Peyer's patch (tissue), 4 donors: ENCODE data around the gene BST1. TPM values are rescaled to one million over a fixed set of nuclear protein-coding genes. Genes with fewer than 3 reads are reported as not detected.
A peak's percentile ranks its signal among the peaks of the same experiment; 100 is the strongest.

Source experiments
- DNase-seq, 3 donors: peaks; one replicate each; pipeline ENCODE4 v3.0.0-alpha.2; 2017 to 2019
- H3K27ac ChIP-seq, 4 donors: fragments of 200-600 bp; sonication (generic); one replicate each; pipeline ENCODE4 v1.5.1; 2016 to 2019
- H3K27me3 ChIP-seq, 2 donors: fragments of 200-600 bp; sonication (generic); one replicate each; pipeline ENCODE4 v1.5.1; 2019
- H3K36me3 ChIP-seq, 3 donors: fragments of 200-600 bp; sonication (generic); one replicate each; pipeline ENCODE4 v1.5.1; 2016 to 2019
- H3K4me1 ChIP-seq, 4 donors: fragments of 200-600 bp; sonication (generic); one replicate each; pipeline ENCODE4 v1.5.1; 2016 to 2019
- H3K4me3 ChIP-seq, 4 donors: fragments of 200-600 bp; sonication (generic); 1 replicate in 3 of 4; 2 replicates in 1 of 4; pipeline ENCODE4 v1.5.1; 2016 to 2019; ENCODE audit warnings: mild to moderate bottlenecking in 1 of 4
- H3K9me3 ChIP-seq, 4 donors: fragments of 200-600 bp; sonication (generic); one replicate each; pipeline ENCODE4 v1.5.1; 2016 to 2019; ENCODE audit warnings: mild to moderate bottlenecking in 1 of 4
- CTCF ChIP-seq, 6 experiments: fragments of 450-650 bp in 4 of 6; fragments of 200-600 bp in 2 of 6; sonication (generic) in 1 of 6; IDR thresholded peaks; one replicate each; pipeline ENCODE4 v1.5.1; 2017 to 2019; ENCODE audit warnings: antibody characterized with exemption in 6 of 6, mild to moderate bottlenecking in 3 of 6, moderate library complexity in 1 of 6
- POLR2A ChIP-seq, 2 donors: fragments of 450-650 bp; IDR thresholded peaks; one replicate each; pipeline ENCODE4 v1.5.1; 2017; ENCODE audit warnings: antibody characterized with exemption in 2 of 2, mild to moderate bottlenecking in 2 of 2, moderate library complexity in 2 of 2
- total RNA-seq, 4 donors: library from RNA; depleted of rRNA; stranded (reverse); fragments of >200 nt; gene quantifications; one replicate each; pipeline ENCODE4 v1.1.0, GENCODE V29; 2016

Gene BST1
- total RNA-seq, 4 donors from 2014 or later, result 7.4 to 62.5 (median 40.2) TPM

DNA sequence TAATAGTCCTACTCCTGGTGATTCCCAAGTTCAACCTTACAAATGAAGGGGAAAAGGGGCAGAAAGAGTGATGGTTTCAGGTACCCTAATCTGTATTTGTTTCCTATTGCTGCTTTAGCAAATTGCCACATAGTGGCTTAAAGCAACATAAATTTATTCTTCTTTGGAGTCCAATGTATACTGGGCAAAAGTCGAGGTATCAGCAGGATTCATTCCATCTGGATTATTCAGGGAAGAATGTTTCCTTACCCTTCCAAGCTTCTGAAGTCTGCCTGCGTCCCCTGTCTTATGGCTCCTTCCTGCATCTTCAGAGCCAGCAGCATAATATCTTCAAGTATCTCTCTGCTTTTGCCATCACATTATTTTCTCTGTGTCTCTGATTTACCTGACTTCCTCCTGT, 10.3 kb upstream of the BST1 start:
- TF ChIP-seq POLR2A (IDR thresholded peaks at IDR 0.05), result no peak
- TF ChIP-seq CTCF (IDR thresholded peaks at IDR 0.05), result no peak
- Histone ChIP-seq H3K27me3 (no peaks in the 10 kb centered on the region), H3K4me3 (no peak overlapping the region), H3K4me1 (no peaks in the 10 kb centered on the region), H3K27ac (no peak overlapping the region), H3K36me3 (peaks cover 0 to 4% (median 0%) of the 10 kb centered on the region in 3 donors), H3K9me3 (no peaks in the 10 kb centered on the region)
- no peak for DNase-seq

- no peak for DNase-seq
These were observed 8.4 kb upstream of the BST1 start for GRCh38 chr4:15694431-15694830.

DNA sequence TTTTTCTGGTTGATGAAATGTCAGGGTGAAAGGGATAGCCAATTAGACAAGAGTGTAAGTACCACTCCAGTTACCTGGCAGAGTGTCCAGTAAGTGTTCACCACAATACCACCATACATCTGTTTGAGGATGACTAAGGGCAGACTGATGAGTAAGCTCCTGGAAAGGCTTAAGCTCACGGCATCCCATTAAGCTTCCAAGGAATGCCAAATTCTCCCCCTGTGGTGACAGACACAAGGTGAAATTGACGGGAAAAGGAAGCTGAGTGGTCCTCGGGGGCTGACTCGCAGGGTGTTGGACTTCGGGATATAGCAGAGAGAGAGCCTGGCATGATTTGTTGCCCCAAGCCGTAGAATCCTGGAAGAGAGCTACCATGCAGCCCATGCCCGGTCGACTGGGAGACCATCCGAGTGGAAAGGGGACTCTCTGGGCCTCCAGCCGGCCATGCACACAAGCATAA, 7.6 kb upstream of the BST1 start:
- Histone ChIP-seq H3K27ac (no peak overlapping the region), H3K4me1 (no peaks in the 10 kb centered on the region), H3K27me3 (no peaks in the 10 kb centered on the region), H3K4me3 (no peak overlapping the region), H3K36me3 (no peaks in the 10 kb centered on the region), H3K9me3 (no peaks in the 10 kb centered on the region)
- no peak for DNase-seq
- TF ChIP-seq CTCF (IDR thresholded peaks at IDR 0.05) (no peak), POLR2A (IDR thresholded peaks at IDR 0.05) (no peak)

More at GRCh38 chr4:15694431-15694830, 8.4 kb upstream of the BST1 start:
- Histone ChIP-seq H3K27me3 (no peaks in the 10 kb centered on the region), H3K27ac (no peak overlapping the region), H3K9me3 (no peaks in the 10 kb centered on the region), H3K4me3 (no peak overlapping the region), H3K4me1 (no peaks in the 10 kb centered on the region), H3K36me3 (no peaks in the 10 kb centered on the region)
- TF ChIP-seq POLR2A (IDR thresholded peaks at IDR 0.05) (no peak), CTCF (IDR thresholded peaks at IDR 0.05) (no peak)

GRCh38 chr4:15695729-15696128, 7.1 kb upstream of the BST1 start:
- no peak overlapping the region for H3K4me3 ChIP-seq
- no peaks in the 10 kb centered on the region for H3K27me3 ChIP-seq
- no peak for TF ChIP-seq POLR2A (IDR thresholded peaks at IDR 0.05)
- no peak for DNase-seq
- no peaks in the 10 kb centered on the region for H3K4me1 ChIP-seq
- no peaks in the 10 kb centered on the region for H3K36me3 ChIP-seq
- H3K27ac ChIP-seq, result no peak overlapping the region
- no peaks in the 10 kb centered on the region for H3K9me3 ChIP-seq

- no peak overlapping the region for H3K4me3 ChIP-seq
- H3K9me3 ChIP-seq, result no peaks in the 10 kb centered on the region
- no peak for DNase-seq
- TF ChIP-seq POLR2A (IDR thresholded peaks at IDR 0.05) (no peak), CTCF (IDR thresholded peaks at IDR 0.05) (no peak)
- H3K27ac ChIP-seq, result no peak overlapping the region
- no peaks in the 10 kb centered on the region for H3K27me3 ChIP-seq
- H3K36me3 ChIP-seq, result no peaks in the 10 kb centered on the region
- no peaks in the 10 kb centered on the region for H3K4me1 ChIP-seq
These were observed 6.0 kb upstream of the BST1 start for GRCh38 chr4:15696866-15697265.

DNA sequence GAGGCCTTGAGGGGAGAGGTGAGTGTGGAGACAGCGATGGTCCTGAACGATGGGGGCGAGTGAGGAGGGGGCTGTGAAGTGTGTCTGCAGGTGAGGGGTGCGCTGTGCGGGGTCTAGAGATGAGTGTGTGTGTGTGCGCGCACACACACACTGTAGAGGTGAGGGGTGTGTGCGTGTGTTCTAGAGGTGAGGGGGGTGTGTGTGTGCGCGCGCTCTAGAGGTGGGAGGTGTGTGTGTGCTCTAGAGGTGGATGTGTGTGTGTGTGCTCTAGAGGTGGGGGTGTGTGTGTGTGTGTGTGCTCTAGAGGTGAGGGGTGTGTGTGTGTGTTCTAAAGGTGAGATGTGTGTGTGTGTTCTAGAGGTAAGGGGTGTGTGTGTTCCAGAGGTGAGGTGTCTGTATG, 574 bp downstream of the BST1 start:
- Histone ChIP-seq H3K9me3 (no peaks in the 10 kb centered on the region), H3K27ac (peak overlapping the region in 2 of 4 donors; percentile 61 to 67), H3K36me3 (no peaks in the 10 kb centered on the region), H3K4me3 (peak overlapping the region; percentile 32 to 58 (median 46)), H3K27me3 (no peaks in the 10 kb centered on the region), H3K4me1 (peaks cover 0 to 3% (median 0%) of the 10 kb centered on the region in 4 donors)
- no peak for DNase-seq
- TF ChIP-seq CTCF (IDR thresholded peaks at IDR 0.05), result no peak
- no peak for TF ChIP-seq POLR2A (IDR thresholded peaks at IDR 0.05)
